KMS-11 (cell line): ENCODE results near the gene CDH2.

ENCODE experiments used
- H2AFZ ChIP-seq: fragments of 200-600 bp; sonication (generic); 2 replicates; pipeline ENCODE4 v1.6.1; 2016; ENCODE audit warnings: antibody characterized with exemption, mixed run types, low read depth
- H3K27ac ChIP-seq: fragments of 200-600 bp; sonication (generic); 2 replicates; pipeline ENCODE4 v1.6.1; 2016; ENCODE audit warnings: mild to moderate bottlenecking, mixed run types
- H3K27me3 ChIP-seq: fragments of 200-600 bp; sonication (generic); 2 replicates; pipeline ENCODE4 v1.6.1; 2017; ENCODE audit warnings: mild to moderate bottlenecking, low read depth, mixed run types, moderate library complexity; ENCODE audit not compliant: insufficient read depth
- H3K36me3 ChIP-seq: fragments of 200-600 bp; sonication (generic); 2 replicates; pipeline ENCODE4 v1.6.1; 2017; ENCODE audit warnings: mild to moderate bottlenecking, mixed run types; ENCODE audit not compliant: insufficient read depth
- H3K4me1 ChIP-seq: fragments of 200-600 bp; sonication (generic); 2 replicates; pipeline ENCODE4 v1.6.1; 2016; ENCODE audit warnings: mild to moderate bottlenecking, low read depth, mixed run types; ENCODE audit not compliant: poor library complexity, severe bottlenecking
- H3K4me2 ChIP-seq: fragments of 200-600 bp; sonication (generic); 2 replicates; pipeline ENCODE4 v1.7.0; 2016; ENCODE audit warnings: mild to moderate bottlenecking, mixed run types
- H3K4me3 ChIP-seq: fragments of 200-600 bp; sonication (generic); IDR thresholded peaks from 2 replicates; pipeline ENCODE4 v1.6.1; 2017; ENCODE audit warnings: low read depth, low read length, mixed read lengths; ENCODE audit not compliant: insufficient read depth
- H3K79me2 ChIP-seq: fragments of 200-600 bp; sonication (generic); 2 replicates; pipeline ENCODE4 v1.6.1; 2016; ENCODE audit warnings: low read depth, mixed run types; ENCODE audit not compliant: insufficient read depth
- H3K9ac ChIP-seq: fragments of 200-600 bp; sonication (generic); 2 replicates; pipeline ENCODE4 v1.6.1; 2016; ENCODE audit warnings: mild to moderate bottlenecking, mixed run types
- H4K20me1 ChIP-seq: fragments of 200-600 bp; sonication (generic); 2 replicates; pipeline ENCODE4 v1.6.1; 2016; ENCODE audit warnings: mild to moderate bottlenecking, mixed run types; ENCODE audit not compliant: insufficient read depth
- CTCF ChIP-seq: fragments of 200-600 bp; sonication (generic); conservative IDR thresholded peaks from 2 replicates; pipeline ENCODE4 v1.6.1; 2017; ENCODE audit warnings: low read depth, mild to moderate bottlenecking, antibody characterized with exemption, low read length, moderate library complexity, mixed read lengths

CDH2 gene

DNA sequence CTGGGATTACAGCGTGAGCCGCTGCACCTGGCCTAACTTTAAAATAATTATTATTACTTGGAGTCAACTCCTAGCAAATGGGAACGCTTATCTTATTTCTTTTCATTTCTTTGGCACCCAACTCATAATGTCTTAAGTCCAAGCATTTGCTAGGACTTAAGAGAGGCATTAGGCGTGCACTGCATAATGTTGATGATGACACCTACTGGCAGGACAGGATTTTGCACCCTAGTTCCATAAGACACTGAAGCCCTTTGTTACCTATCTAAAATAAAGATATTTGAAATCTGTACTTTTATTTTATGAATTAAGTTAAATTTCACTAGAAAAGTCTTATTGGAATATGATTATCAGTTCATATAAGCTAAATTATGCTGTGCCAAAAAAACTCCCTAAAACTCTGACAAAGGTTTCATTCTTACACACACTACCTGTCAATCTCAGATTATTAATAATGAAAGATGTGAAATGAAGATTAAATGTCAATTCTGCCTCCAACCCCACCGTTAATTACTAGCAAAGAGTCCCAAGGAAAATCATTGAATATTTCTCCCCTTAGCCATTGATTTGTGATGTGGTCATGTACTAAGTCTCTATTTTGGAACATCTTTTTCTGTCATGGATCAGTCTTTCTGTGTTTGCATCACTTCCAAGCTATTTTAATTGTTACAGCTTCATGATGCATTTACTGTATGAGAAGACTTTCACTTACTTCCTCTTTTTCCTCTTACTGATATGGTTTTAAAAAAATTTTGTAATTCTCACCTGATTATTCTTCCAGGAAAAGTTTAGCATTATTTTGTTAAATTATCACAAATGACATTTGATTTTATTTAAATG lies 12.7 kb upstream of the CDH2 start:
- no peaks in the 10 kb centered on the region for H3K4me1 ChIP-seq
- no peaks in the 10 kb centered on the region for H4K20me1 ChIP-seq
- H3K4me2 ChIP-seq, result no peak overlapping the region
- no peak overlapping the region for H3K4me3 ChIP-seq
- no peaks in the 10 kb centered on the region for H3K79me2 ChIP-seq
- H3K27ac ChIP-seq, result no peak overlapping the region
- H3K9ac ChIP-seq, result no peak overlapping the region
- H3K36me3 ChIP-seq, result no peaks in the 10 kb centered on the region
- peak; percentile 59 for TF ChIP-seq CTCF
- no peaks in the 10 kb centered on the region for H3K27me3 ChIP-seq
- no peak overlapping the region for H2AFZ ChIP-seq

- H3K36me3 ChIP-seq, result no peaks in the 10 kb centered on the region
- H4K20me1 ChIP-seq, result no peaks in the 10 kb centered on the region
- H3K27ac ChIP-seq, result no peak overlapping the region
- no peak overlapping the region for H3K4me3 ChIP-seq
- H3K4me2 ChIP-seq, result no peak overlapping the region
- no peaks in the 10 kb centered on the region for H3K79me2 ChIP-seq
- no peaks in the 10 kb centered on the region for H3K27me3 ChIP-seq
- H3K4me1 ChIP-seq, result no peaks in the 10 kb centered on the region
- no peak overlapping the region for H2AFZ ChIP-seq
- H3K9ac ChIP-seq, result no peak overlapping the region
- no peak for TF ChIP-seq CTCF
Measured at GRCh38 chr18:28185121-28185520, 8.2 kb upstream of the CDH2 start.

DNA sequence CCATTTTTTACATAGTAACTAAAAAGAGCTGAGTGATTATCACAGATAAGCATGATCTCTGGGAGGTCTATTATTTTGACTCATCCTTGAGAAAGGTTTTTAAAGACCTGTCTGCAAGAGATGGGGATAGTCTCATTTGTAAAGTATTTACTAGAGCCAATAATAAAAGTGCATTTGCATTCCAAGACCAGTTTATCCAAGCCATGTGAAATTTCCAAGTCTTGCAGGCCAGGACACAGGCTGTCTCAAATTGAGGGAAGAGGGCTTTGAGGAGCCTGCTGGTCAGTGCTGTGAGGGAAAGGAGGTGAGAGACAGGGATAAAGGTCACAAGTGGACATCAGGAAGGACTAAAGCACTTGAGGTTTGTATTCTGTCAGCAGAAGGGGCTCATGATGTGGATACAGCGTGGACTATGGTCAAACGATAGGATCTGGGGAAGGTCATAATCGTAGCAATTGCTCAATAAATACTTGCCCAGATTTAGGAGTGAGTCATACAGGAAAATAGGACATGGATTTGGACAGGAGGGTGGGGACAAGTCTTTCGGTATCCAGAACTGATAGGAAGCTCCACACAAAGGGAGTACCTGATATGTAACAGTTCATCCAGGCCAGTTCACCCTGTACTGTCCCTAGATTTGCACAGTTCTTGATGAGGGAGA lies 6.6 kb upstream of the CDH2 start:
- H3K27ac ChIP-seq, result no peak overlapping the region
- no peaks in the 10 kb centered on the region for H3K27me3 ChIP-seq
- H3K79me2 ChIP-seq, result no peaks in the 10 kb centered on the region
- no peak for TF ChIP-seq CTCF
- H3K9ac ChIP-seq, result no peak overlapping the region
- H3K36me3 ChIP-seq, result no peaks in the 10 kb centered on the region
- H3K4me2 ChIP-seq, result no peak overlapping the region
- H4K20me1 ChIP-seq, result no peaks in the 10 kb centered on the region
- H2AFZ ChIP-seq, result no peak overlapping the region
- no peak overlapping the region for H3K4me3 ChIP-seq
- peaks cover 7% of the 10 kb centered on the region for H3K4me1 ChIP-seq

GRCh38 chr18:28181616-28182015 lies 4.7 kb upstream of the CDH2 start:
- no peaks in the 10 kb centered on the region for H4K20me1 ChIP-seq
- H3K27ac ChIP-seq, result no peak overlapping the region

More at GRCh38 chr18:28181616-28182015, 4.7 kb upstream of the CDH2 start:
- H3K4me3 ChIP-seq, result no peak overlapping the region
- H2AFZ ChIP-seq, result no peak overlapping the region
- H3K36me3 ChIP-seq, result no peaks in the 10 kb centered on the region
- no peak for TF ChIP-seq CTCF
- H3K27me3 ChIP-seq, result no peaks in the 10 kb centered on the region
- no peak overlapping the region for H3K9ac ChIP-seq
- H3K79me2 ChIP-seq, result no peaks in the 10 kb centered on the region
- H3K4me2 ChIP-seq, result no peak overlapping the region
- peaks cover 9% of the 10 kb centered on the region for H3K4me1 ChIP-seq
